SK-N-SH (cell line): ENCODE results near the gene EWSR1.

Experiments
- GATA2 ChIP-seq: sonication (generic); formaldehyde crosslinking; IDR thresholded peaks from 2 replicates; pipeline ENCODE4 v1.5.0; 2020; ENCODE audit warnings: mild to moderate bottlenecking, missing genetic modification reagents
- NRF1 ChIP-seq: IDR thresholded peaks from 2 replicates; pipeline ENCODE4 v1.6.1; 2012; ENCODE audit warnings: low read depth, mild to moderate bottlenecking, low read length
- POLR2AphosphoS5 ChIP-seq: IDR thresholded peaks from 2 replicates; pipeline ENCODE4 v1.6.1; 2012; ENCODE audit warnings: low read depth, low read length
- RCOR1 ChIP-seq: fragments of 150-350 bp; IDR thresholded peaks from 2 replicates; pipeline ENCODE4 v1.6.1; 2017; ENCODE audit warnings: antibody characterized with exemption, low read length
- USF2 ChIP-seq: fragments of 150-350 bp; IDR thresholded peaks from 2 replicates; pipeline ENCODE4 v1.6.1; 2017; ENCODE audit warnings: antibody characterized with exemption, low read length, low read depth, borderline replicate concordance
- TF ChIP-seq, protein P1 (sequence below): fragments of 200-600 bp; sonication (generic); IDR thresholded peaks from 2 replicates; pipeline ENCODE4 v1.6.1; 2017; ENCODE audit warnings: antibody characterized with exemption, mild to moderate bottlenecking, moderate library complexity

DNA sequence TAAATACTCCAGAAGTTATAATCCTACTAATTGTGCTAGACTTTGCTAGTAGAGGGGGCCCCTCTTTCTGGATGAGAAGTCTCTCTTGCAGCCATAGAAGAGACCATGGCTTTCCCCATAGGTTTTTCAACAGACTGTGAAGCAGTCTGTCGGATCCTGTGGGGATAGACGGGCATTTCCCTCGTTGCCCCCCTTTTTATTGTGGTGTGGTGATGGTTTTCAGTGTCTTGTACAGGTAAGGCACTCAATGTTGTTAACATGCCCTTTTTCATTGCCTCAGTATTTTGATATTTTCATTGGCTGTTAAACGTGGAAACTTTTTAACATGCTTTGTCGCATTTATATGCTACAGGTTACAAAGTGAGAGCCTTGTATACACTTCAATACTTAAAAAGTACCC is 22.0 kb downstream of the EWSR1 start:
- TF ChIP-seq GATA2 (CRISPR knock-in tag) (no peak), NRF1 (no peak), POLR2AphosphoS5 (no peak), USF2 (no peak), RCOR1 (no peak)
- TF ChIP-seq, protein P1, sequence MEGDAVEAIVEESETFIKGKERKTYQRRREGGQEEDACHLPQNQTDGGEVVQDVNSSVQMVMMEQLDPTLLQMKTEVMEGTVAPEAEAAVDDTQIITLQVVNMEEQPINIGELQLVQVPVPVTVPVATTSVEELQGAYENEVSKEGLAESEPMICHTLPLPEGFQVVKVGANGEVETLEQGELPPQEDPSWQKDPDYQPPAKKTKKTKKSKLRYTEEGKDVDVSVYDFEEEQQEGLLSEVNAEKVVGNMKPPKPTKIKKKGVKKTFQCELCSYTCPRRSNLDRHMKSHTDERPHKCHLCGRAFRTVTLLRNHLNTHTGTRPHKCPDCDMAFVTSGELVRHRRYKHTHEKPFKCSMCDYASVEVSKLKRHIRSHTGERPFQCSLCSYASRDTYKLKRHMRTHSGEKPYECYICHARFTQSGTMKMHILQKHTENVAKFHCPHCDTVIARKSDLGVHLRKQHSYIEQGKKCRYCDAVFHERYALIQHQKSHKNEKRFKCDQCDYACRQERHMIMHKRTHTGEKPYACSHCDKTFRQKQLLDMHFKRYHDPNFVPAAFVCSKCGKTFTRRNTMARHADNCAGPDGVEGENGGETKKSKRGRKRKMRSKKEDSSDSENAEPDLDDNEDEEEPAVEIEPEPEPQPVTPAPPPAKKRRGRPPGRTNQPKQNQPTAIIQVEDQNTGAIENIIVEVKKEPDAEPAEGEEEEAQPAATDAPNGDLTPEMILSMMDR: no peak
